HG03354 (cell line): ENCODE data around the gene SLC37A3.
"Not testable (repeated sequence)": the region's sequence is repeated elsewhere in the genome, so short reads cannot be mapped to it uniquely, and the experiment has no call there.

Experiments used
- ATAC-seq: cut with Tn5 transposase; IDR thresholded peaks from one replicate; pipeline ENCODE4 v1.9.1; 2021; ENCODE audit warnings: mild to moderate bottlenecking; ENCODE audit not compliant: unreplicated experiment, poor library complexity, severe bottlenecking

SLC37A3 gene

DNA sequence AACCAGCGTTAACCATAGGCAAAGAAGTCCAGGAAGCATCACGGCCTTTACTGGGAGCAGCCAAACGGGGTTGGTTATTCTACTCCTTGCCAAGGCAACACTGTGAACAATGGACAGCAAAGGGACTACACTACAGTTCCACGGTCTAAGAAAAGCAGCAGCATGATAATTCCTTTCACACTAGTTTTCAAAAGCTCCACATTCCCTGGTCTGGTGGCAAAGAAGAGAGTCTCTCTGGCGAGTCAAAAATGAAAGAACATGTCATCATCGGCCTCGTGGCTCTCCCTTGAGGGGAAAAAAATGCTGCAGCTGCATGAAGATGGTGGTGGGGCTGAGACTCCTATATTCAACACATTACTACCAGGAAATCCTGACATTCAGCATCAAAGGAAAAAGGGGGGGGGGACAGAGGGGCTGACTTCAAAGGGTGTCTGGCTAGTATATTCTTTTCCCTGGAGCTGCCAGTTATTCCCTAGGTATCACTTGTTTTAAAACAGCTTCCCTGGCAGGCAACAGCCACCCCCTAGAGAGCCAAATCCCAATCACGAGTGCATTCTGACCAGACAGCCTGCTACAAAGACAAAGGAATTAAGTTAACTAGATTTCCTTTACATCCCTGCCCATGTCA is 49.1 kb downstream of the SLC37A3 start:
- no peak for ATAC-seq

DNA sequence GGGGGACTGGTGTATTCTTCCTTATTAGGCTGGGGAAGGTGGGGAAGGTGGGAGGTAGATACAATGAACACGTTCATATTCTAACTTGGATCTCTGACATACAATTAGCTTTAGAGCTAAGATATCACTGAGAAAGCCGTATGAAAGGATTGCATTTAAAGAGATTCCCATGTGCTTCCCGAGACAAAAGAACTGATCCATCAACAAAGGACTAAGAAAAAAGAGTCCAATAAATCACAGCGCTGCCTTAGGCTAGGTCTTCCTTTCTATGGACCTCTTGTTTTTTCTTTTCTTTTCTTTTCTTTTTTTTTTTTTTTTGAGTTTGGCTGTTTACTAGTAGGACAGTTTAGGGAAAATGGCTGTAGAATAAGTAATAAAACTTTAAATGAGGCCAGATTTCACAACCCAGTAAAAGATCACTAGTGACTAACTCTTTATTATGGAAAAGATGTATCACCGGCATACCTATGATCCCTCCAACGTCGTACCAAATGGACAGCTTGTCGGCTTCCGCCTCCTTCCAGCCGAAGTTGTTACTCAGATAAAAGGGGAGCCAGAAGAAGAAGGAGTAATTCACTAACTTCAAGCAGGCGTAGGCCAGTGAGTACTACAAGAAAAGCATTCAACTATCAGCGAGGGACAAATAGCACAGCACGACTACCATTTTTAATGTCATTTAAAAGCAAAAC is 50.0 kb downstream of the SLC37A3 start:
- ATAC-seq, result no peak

DNA sequence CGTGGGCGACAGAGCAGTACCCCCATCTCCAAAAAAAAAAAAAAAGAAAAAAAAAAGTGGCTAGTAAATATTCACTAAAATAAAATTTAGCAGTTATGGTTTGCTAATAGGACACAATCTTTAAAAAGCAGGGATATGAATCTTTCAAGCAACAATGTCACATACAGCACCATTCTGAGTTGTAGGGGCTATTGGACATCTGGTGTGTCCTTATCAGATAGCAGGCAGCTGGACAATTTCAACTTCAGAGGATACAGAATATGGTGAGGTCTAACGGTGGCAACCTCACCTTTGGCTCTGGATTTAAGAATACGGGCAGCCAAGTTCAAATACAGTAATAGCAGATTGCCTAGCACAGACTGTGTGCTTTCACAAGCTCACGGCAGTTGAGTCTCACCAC is 51.1 kb downstream of the SLC37A3 start:
- no peak for ATAC-seq

DNA sequence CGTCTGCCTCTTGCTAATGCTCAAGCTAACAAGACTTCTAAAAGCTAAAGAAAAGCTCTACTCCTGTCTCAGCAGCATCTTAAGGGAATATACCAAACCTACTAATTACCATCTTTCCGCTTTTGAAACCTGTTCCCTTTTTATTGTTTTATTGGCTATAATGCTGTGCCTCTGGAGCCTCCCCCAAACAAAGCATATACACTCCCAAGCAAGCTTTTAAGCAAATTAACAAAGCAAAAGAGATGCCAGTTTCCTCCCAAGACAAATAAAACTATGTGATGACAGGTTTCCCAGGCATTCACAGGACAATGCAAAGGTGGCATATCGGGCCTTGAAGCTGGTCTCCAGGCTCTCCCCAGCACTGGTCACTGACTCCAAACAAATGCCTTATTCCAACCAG is 52.9 kb downstream of the SLC37A3 start:
- no peak for ATAC-seq

DNA sequence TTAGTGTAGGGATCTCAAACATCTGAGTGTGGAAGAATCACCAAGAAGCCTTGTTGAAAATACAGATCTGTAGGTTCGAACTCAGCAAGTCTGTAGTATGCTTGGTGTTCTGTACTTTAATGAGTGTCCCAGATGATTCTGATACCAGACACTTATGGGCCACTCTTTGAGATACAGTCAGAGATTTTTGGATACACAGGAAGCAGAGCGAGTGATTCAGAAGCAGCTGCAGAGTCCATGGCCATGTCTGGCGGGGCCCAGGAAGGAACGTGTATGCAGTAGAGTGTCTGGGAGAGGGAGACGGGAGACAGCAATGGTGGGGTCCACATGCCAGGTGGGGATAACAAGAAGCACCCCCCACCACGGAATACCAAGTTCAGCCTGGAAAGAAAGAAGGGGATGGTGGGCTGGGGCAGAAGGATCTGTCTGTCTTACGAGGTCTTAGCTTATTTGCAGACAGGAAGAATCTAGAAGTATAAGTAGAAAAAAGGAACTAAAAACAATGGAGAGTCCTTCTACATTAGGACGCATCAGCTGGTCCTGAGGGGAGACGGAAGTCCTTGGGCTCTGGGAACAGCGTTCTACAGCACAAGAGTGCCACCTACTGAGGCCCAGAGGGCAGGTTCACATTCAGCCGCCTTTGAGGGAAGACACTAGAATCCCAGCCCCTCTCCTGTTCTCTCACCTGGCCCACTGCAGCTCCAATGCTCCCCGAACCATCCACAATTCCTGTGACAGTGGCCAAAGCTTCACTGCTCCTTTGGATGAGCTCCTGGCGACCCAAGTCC is 55.4 kb downstream of the SLC37A3 start:
- ATAC-seq, result no peak

DNA sequence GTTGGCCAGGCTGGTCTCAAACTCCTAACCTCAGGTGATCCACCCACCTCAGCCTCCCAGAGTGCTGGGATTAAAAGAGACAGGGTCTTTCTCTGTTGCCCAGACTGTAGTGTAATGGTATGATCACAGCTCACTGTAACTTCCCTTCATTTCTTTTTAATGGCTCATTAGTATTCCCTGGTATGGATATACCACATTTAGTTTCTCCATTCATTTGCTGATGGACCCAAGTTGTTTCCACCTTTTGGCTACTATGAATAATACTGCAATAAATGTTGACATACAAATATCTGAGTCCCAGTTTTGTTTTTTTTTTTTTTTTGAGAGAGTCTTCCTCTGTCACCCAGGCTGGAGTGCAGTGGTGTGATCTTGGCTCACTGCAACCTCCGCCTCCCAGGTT is 59.4 kb downstream of the SLC37A3 start:
- not testable (repeated sequence) for ATAC-seq

DNA sequence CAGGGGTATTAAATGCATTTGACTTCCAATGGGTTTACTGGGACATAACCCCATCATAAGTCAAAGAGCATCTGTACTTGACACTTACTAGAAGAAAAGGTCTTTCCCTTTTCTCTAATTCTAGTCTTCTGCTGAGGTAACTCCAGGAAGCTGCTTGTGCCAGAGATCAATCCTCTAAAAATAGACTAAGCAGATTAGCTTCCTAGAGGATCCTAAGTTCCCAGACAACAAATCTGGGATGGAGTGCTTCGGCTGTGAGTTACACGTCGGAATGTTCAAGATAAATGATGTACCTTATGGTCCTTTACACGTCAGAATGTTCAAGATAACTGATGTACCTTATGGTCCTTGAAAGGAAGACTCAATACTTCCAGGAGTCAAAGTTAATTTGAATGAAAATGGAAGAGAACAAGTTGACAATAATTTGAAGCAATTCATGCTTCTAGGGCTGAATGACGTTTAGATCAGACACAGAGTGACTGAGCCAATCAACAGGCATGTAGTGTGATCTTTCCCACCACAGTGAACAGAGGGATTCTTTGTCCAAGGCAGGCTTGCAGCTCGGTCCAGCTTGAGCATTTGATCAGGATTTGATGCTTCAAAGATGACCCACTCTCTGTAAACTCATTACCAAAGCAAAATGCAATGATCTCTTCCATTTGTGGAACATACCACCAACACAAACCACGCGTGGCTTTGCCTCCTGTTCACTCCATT is 63.8 kb downstream of the SLC37A3 start:
- no peak for ATAC-seq

DNA sequence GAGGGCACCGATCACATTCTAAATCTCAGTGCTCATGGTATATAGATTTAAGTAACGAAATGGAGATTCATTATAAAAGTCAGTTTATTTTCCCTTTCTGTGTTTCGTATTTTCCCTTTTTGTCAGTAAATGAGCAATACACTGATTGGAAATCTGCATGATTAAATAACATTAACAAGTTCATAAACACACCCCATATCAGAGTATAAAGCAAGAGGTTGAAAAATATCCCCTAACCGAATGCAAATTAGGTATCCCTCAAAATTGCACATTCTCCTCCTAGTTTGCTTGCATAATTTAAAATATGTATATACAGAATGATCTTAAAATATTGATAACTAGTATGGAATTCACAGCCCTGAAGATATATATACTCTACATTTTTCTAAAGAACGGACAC is 64.6 kb downstream of the SLC37A3 start:
- no peak for ATAC-seq

DNA sequence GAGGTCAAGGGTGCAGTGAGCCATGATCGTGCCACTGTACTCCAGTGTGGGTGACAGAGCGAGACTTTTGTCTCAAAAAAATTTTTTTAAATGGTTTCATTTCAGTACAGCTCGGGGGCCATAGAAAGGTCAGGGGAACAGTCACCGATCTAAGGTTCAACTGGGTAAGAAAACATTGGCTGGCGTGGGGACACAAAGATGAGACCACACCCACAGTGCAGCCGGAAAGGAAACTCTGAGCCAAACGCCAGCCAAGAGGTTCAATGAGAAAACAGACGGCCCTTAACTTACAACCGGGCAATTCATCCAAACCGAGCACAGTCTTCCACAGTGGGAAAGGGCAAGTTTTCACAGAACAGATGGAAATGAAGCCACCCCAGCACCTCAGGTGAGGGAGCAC is 65.1 kb downstream of the SLC37A3 start:
- ATAC-seq, result no peak

DNA sequence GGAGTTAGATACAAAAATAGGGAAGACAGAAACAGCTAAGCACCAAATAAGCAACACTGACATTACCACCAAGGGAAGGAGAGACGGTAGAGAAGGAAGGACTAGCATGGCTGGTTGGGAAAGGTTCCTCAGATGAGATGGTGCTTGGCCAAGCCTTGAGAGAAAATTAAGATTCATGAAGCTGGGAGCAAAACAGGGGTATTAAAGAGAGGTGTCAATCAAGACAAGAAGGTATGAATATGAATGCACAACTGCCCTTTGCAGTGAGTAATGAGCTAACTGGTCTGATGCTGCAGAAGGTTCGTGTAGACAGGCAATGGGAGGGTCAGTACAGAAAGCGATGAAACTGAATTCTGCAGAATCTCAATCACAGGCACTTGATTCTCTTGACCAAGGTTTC is 67.7 kb downstream of the SLC37A3 start:
- no peak for ATAC-seq

DNA sequence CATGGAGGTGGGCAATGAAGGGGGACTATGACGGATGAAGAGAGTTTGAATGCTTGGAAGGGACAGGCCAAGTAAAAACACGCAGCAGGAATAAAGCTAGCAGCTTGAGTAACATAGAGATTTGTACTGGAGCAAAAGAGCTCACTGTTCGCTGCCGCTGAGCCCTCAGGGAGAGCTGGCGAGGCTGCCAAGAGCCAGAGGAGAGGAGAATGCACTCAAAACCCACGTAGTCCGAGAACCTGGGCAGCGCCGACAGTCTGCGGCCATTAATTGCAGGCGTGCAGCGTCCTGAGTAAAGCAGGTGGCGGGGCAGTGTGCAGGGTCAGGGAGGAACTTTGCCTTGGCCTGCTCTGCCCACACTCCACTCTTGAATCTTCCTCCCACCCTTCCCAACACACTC is 68.2 kb downstream of the SLC37A3 start:
- no peak for ATAC-seq

DNA sequence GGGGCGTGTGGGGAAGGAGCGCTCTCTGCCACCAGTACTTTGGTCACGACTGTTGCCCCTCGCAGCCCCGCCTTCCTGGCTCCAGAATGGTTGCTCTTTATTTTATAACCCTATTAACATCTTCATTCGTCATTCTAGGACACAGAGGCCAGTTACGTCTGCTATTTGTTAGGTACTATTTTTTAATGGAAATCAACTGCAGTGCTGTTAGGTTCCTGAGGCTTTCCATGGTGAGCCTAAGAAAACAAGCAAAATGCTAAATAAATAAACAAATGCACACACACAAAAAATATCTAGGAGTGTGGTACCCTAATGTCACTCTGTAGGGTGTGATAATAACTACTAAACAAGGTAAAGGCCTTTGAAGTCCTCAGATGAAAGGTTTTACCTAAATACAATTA is 71.1 kb downstream of the SLC37A3 start:
- ATAC-seq, result no peak

DNA sequence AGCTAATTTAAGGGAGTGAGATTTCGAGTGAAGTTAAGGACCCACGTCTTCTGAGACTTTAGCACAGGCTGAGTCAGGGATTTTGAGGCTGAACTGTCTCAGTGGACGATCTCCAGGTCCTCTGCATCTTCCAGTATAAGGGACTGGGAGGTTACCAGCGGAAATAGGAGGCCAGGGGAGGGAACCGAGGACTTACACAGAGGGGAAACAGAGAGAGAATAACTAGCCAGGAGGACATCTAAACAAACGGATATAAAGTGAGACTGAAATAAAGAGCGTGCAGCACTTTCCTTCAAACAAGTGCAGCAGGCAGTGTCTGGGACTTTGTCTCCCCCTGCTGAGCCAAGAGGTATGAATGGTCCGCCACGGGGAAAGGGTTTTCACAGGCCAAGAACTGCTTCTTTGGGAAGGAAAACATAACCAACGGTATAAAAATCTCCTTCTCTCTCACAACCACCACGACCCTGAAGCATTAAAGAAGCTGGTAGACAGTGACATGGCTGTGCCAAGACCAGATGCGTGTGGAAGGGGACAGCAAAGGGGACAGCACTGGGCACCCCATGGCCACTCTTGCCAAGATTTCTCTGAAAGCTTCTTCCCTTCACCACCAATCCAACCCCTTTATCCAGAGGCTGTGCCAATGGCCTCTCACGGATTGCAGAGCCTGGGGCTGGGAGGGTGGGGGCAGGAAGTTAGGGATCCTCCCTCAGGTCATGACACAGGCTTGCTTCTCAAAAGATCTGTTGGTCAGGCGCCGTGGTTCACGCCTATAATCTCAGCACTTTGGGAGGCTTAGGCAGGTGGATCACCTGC is 72.0 kb downstream of the SLC37A3 start:
- no peak for ATAC-seq

DNA sequence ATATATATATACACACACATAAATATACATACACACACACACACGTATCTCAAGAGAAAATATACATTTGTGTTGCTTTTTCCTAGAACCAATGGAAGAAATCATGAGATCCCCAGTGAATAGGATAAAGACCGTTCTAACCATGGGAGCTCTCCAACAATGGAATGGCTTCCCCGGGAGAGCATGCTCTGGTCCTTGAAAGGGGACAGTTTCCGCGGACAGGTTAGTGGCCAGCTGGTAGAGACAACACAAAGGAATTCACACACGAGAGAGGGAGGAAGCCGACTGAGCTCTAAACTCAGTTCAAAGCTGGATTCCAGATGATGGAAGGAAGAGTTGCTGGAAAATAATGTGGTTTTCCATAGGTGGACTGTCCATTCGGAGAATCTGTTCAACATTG is 72.7 kb downstream of the SLC37A3 start:
- no peak for ATAC-seq

DNA sequence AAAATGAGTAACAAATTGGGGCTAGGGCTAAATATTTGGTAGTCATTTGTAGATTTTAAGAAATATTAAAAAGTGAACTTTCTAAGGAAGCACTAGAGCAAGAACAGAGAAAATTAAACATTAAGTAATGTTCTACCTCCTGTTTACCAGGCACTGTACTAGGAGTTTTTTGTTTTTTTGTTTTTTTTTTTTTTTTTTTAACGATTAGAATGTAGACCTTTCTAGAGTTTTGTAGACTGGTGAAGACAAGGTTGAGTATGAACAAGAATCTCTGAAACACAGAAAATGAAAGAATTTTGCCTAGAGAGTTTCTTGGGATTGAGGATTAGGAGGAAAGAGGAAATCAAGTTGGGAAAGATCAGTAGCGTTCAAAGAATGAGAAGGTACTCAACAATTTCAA is 73.6 kb downstream of the SLC37A3 start:
- no peak for ATAC-seq

DNA sequence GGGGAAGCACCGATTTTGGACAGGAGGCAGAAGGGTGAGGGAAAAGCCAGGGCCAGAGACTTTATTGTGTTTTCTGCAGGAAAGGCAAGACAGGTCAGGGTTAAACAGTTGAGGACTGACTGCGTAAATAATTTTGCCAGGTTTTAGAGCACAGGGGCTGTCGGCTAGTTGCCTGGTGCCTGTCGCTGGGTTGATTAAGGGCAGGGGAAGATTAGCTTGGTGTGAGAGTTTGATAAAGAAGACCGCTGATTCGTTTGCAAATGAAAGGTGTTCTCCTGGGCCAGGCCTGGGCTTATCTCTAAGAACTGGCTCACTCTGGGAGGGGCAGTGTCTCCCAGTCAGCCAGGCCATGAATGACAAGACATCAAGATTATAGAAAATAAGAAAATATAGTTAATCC is 75.6 kb downstream of the SLC37A3 start:
- ATAC-seq, result no peak

DNA sequence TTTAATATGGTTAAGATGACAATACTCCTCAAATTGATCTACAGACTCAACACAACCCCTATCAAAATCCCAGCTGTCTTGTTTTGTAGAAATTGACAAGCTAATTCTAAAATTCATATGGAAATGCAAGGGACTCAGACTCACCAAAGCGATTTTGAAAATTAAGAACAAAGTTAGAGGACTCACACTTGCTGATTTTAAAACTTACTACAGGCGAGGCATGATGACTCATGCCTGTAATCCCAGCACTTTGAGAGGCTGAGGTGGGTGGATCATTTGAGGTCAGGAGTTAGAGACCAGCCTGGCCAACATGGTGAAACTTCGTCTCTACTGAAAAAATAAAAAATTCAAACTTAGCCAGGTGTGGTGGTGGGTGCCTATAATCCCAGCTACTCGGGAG is 78.3 kb downstream of the SLC37A3 start:
- ATAC-seq, result not testable (repeated sequence)

DNA sequence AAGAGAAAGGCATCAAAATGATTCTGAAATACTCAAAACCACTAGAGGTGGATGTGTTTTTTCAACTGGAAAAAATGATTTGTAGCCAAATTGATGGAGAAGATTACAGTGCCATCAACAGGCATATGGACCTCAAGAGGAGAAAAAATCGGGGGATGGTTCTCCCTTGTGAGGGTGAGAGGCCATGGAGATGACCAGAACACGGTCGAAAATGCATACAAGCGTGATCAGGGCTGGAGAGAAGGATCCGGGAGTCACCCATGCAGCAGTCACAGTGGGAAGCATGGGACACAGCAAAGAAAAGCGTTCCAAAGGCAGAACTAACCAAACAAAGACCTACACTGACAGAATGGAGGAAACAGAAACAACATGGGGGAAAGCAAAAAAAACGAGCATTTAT is 80.3 kb downstream of the SLC37A3 start:
- no peak for ATAC-seq

DNA sequence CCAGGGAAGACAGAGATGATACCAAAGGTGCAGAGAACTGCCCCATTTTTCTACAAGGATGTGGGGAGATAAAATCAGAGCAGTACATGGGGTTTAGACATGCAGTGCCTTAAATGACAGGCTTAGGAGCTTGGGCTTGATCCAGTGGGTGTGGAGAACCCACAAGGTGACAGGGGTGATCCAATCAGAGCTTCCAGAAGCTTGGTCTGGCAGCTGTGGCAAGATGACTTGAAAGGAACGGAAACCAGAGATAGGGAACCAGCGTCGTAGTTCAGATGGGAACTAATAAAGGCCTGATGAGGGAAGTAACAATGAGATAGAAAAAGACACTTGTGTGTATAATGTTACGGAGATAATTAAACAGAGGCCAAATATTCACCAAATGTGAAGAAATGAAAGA is 80.7 kb downstream of the SLC37A3 start:
- ATAC-seq, result no peak
